Measurements from ENCODE around the gene BUB1.
"Not testable (repeated sequence)": the region's sequence is repeated elsewhere in the genome, so short reads cannot be mapped to it uniquely, and the experiment has no call there.

Gene BUB1

GRCh38 chr2:110603917-110604591 is 73.8 kb downstream of the BUB1 start:
- DNase-seq; POLR2A ChIA-PET; H3K27ac ChIP-seq (ENCODE audit: insufficient read depth in 1 of 2, low read depth in 1 of 2, low read length in 2 of 2, poor library complexity in 1 of 2, severe bottlenecking in 2 of 2); H3K36me3 ChIP-seq (ENCODE audit: control insufficient read depth in 4 of 4, insufficient read depth in 4 of 4, low read length in 3 of 4); CTCF ChIA-PET; H3K4me3 ChIP-seq (ENCODE audit: control insufficient read depth in 1 of 7, extremely low read depth in 1 of 7, insufficient read depth in 4 of 7, low read depth in 2 of 7, low read length in 6 of 7); H3K9me3 ChIP-seq (ENCODE audit: control extremely low read depth in 1 of 5, control insufficient read depth in 4 of 5, insufficient read depth in 2 of 5, low read depth in 1 of 5, low read length in 4 of 5); H3K27me3 ChIP-seq (replicated peaks in 2 of 5; ENCODE audit: control insufficient read depth in 4 of 5, insufficient read depth in 5 of 5, low read length in 4 of 5); H3K4me1 ChIP-seq (ENCODE audit: control extremely low read depth in 1 of 4, control insufficient read depth in 4 of 4, insufficient read depth in 4 of 4, low read length in 3 of 4): not testable (repeated sequence)
- no CpG with 5 or more reads among the region's 8 CpGs for WGBS (ENCODE audit: insufficient coverage)

GRCh38 chr2:110602139-110602538 is 75.7 kb downstream of the BUB1 start:
- CTCF ChIA-PET: not testable (repeated sequence)

DNA sequence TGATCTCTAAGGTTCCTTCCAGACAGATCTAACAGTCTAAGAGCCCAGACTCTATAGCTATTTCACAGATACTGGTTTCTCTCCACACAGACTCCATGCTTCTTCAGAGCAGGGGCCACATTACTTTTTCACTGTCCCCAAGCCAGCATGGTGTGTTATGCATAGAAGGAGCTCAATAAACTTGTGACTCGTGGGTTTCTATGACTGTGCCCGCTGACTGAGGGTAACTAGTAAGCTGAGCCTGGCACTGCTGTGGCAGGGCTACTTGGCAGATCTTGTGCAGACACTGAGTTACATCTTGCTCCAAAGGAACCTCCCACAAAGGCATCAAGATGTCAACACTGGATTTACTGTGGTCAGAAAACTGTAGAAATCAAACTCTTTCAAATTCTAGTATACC is 85.9 kb downstream of the BUB1 start:
- no CpG with 5 or more reads among the region's 2 CpGs for WGBS (ENCODE audit: insufficient coverage)
- H3K4me1 ChIP-seq (ENCODE audit: control extremely low read depth in 1 of 4, control insufficient read depth in 4 of 4, insufficient read depth in 4 of 4, low read length in 3 of 4); H3K27me3 ChIP-seq (replicated peaks in 2 of 5; ENCODE audit: control insufficient read depth in 4 of 5, insufficient read depth in 5 of 5, low read length in 4 of 5); H3K27ac ChIP-seq (ENCODE audit: insufficient read depth in 1 of 2, low read depth in 1 of 2, low read length in 2 of 2, poor library complexity in 1 of 2, severe bottlenecking in 2 of 2); CTCF ChIA-PET; H3K4me3 ChIP-seq (ENCODE audit: control insufficient read depth in 1 of 7, extremely low read depth in 1 of 7, insufficient read depth in 4 of 7, low read depth in 2 of 7, low read length in 6 of 7); H3K36me3 ChIP-seq (ENCODE audit: control insufficient read depth in 4 of 4, insufficient read depth in 4 of 4, low read length in 3 of 4); POLR2A ChIA-PET; DNase-seq; H3K9me3 ChIP-seq (ENCODE audit: control extremely low read depth in 1 of 5, control insufficient read depth in 4 of 5, insufficient read depth in 2 of 5, low read depth in 1 of 5, low read length in 4 of 5): not testable (repeated sequence)

More at GRCh38 chr2:110602139-110602538, 75.7 kb downstream of the BUB1 start:
- H3K27me3 ChIP-seq (replicated peaks in 2 of 5; ENCODE audit: control insufficient read depth in 4 of 5, insufficient read depth in 5 of 5, low read length in 4 of 5); H3K27ac ChIP-seq (ENCODE audit: insufficient read depth in 1 of 2, low read depth in 1 of 2, low read length in 2 of 2, poor library complexity in 1 of 2, severe bottlenecking in 2 of 2); H3K4me3 ChIP-seq (ENCODE audit: control insufficient read depth in 1 of 7, extremely low read depth in 1 of 7, insufficient read depth in 4 of 7, low read depth in 2 of 7, low read length in 6 of 7); POLR2A ChIA-PET; H3K4me1 ChIP-seq (ENCODE audit: control extremely low read depth in 1 of 4, control insufficient read depth in 4 of 4, insufficient read depth in 4 of 4, low read length in 3 of 4); H3K36me3 ChIP-seq (ENCODE audit: control insufficient read depth in 4 of 4, insufficient read depth in 4 of 4, low read length in 3 of 4); H3K9me3 ChIP-seq (ENCODE audit: control extremely low read depth in 1 of 5, control insufficient read depth in 4 of 5, insufficient read depth in 2 of 5, low read depth in 1 of 5, low read length in 4 of 5); DNase-seq: not testable (repeated sequence)
- WGBS (ENCODE audit: insufficient coverage): no CpG with 5 or more reads among the region's 9 CpGs

GRCh38 chr2:110589677-110590330 is 88.1 kb downstream of the BUB1 start:
- H3K36me3 ChIP-seq (ENCODE audit: control insufficient read depth in 4 of 4, insufficient read depth in 4 of 4, low read length in 3 of 4); H3K4me1 ChIP-seq (ENCODE audit: control extremely low read depth in 1 of 4, control insufficient read depth in 4 of 4, insufficient read depth in 4 of 4, low read length in 3 of 4); H3K27ac ChIP-seq (ENCODE audit: insufficient read depth in 1 of 2, low read depth in 1 of 2, low read length in 2 of 2, poor library complexity in 1 of 2, severe bottlenecking in 2 of 2); POLR2A ChIA-PET; H3K9me3 ChIP-seq (ENCODE audit: control extremely low read depth in 1 of 5, control insufficient read depth in 4 of 5, insufficient read depth in 2 of 5, low read depth in 1 of 5, low read length in 4 of 5); H3K27me3 ChIP-seq (replicated peaks in 2 of 5; ENCODE audit: control insufficient read depth in 4 of 5, insufficient read depth in 5 of 5, low read length in 4 of 5); H3K4me3 ChIP-seq (ENCODE audit: control insufficient read depth in 1 of 7, extremely low read depth in 1 of 7, insufficient read depth in 4 of 7, low read depth in 2 of 7, low read length in 6 of 7); DNase-seq; CTCF ChIA-PET: not testable (repeated sequence)
- no CpG with 5 or more reads among the region's 15 CpGs for whole genome bisulfite sequencing (ENCODE audit: insufficient coverage)

- POLR2A ChIA-PET; CTCF ChIA-PET; DNase-seq; H3K27ac ChIP-seq (ENCODE audit: insufficient read depth in 1 of 2, low read depth in 1 of 2, low read length in 2 of 2, poor library complexity in 1 of 2, severe bottlenecking in 2 of 2); H3K9me3 ChIP-seq (ENCODE audit: control extremely low read depth in 1 of 5, control insufficient read depth in 4 of 5, insufficient read depth in 2 of 5, low read depth in 1 of 5, low read length in 4 of 5); H3K36me3 ChIP-seq (ENCODE audit: control insufficient read depth in 4 of 4, insufficient read depth in 4 of 4, low read length in 3 of 4); H3K4me1 ChIP-seq (ENCODE audit: control extremely low read depth in 1 of 4, control insufficient read depth in 4 of 4, insufficient read depth in 4 of 4, low read length in 3 of 4); H3K4me3 ChIP-seq (ENCODE audit: control insufficient read depth in 1 of 7, extremely low read depth in 1 of 7, insufficient read depth in 4 of 7, low read depth in 2 of 7, low read length in 6 of 7); H3K27me3 ChIP-seq (replicated peaks in 2 of 5; ENCODE audit: control insufficient read depth in 4 of 5, insufficient read depth in 5 of 5, low read length in 4 of 5): not testable (repeated sequence)
- whole genome bisulfite sequencing (ENCODE audit: insufficient coverage): no CpG with 5 or more reads among the region's 1 CpG
Measured at GRCh38 chr2:110588520-110588919, 89.3 kb downstream of the BUB1 start.
